ENCODE measurements around the gene CD28. TPM values are rescaled to one million over a fixed set of nuclear protein-coding genes. Genes with fewer than 3 reads are reported as not detected.
"Not testable (repeated sequence)": the region's sequence is repeated elsewhere in the genome, so short reads cannot be mapped to it uniquely, and the experiment has no call there.

The CD28 gene
- total RNA-seq, 2 donors from 2014 or later = 0.52 TPM; not detected in 1

- Histone ChIP-seq H3K4me3 (no peak overlapping the region), H3K27me3 (no peaks in the 10 kb centered on the region), H3K27ac (no peak overlapping the region), H3K4me1 (no peaks in the 10 kb centered on the region), H3K9me3 (no peaks in the 10 kb centered on the region), H3K36me3 (replicated peaks in 1 of 2; ENCODE audit: insufficient read depth in 1 of 2, low read depth in 2 of 2) (no peaks in the 10 kb centered on the region)
- WGBS, 2 donors = 83 to 85% methylated on average over 1 of the region's 1 CpG
- no peak for DNase-seq
- intact Hi-C loops (cut with DNase I) = no loop called here
- TF ChIP-seq CTCF (IDR thresholded peaks at IDR 0.05) (no peak), POLR2A (IDR thresholded peaks at IDR 0.05) (no peak)
- no peak for ATAC-seq
These were observed 69.2 kb downstream of the CD28 start for GRCh38 chr2:203775684-203776083.

GRCh38 chr2:203777030-203777429 lies 70.6 kb downstream of the CD28 start:
- H3K4me1 ChIP-seq = no peaks in the 10 kb centered on the region
- no peaks in the 10 kb centered on the region for H3K36me3 ChIP-seq (replicated peaks in 1 of 2; ENCODE audit: insufficient read depth in 1 of 2, low read depth in 2 of 2)
- H3K9me3 ChIP-seq = no peaks in the 10 kb centered on the region
- no peaks in the 10 kb centered on the region for H3K27me3 ChIP-seq
- no peak overlapping the region for H3K27ac ChIP-seq
- TF ChIP-seq CTCF (IDR thresholded peaks at IDR 0.05) (no peak), POLR2A (IDR thresholded peaks at IDR 0.05) (no peak)
- intact Hi-C loops (cut with DNase I) = no loop called here
- ATAC-seq = no peak
- no peak for DNase-seq
- no peak overlapping the region for H3K4me3 ChIP-seq
- 65 to 70% methylated on average over 5 of the region's 5 CpGs for WGBS, 2 donors

GRCh38 chr2:203779477-203780073 lies 73.1 kb downstream of the CD28 start:
- H3K27me3 ChIP-seq; H3K36me3 ChIP-seq (replicated peaks in 1 of 2; ENCODE audit: insufficient read depth in 1 of 2, low read depth in 2 of 2); H3K4me3 ChIP-seq; H3K9me3 ChIP-seq; H3K4me1 ChIP-seq; intact Hi-C loops (cut with DNase I); H3K27ac ChIP-seq; ATAC-seq; DNase-seq: not testable (repeated sequence)
- WGBS, 2 donors = 61 to 77% methylated on average over 4 of the region's 4 CpGs

- no peak for DNase-seq
- H3K36me3 ChIP-seq (replicated peaks in 1 of 2; ENCODE audit: insufficient read depth in 1 of 2, low read depth in 2 of 2) = no peaks in the 10 kb centered on the region
- no peak overlapping the region for H3K27ac ChIP-seq
- TF ChIP-seq CTCF (IDR thresholded peaks at IDR 0.05) = no peak
- no peak for TF ChIP-seq POLR2A (IDR thresholded peaks at IDR 0.05)
- intact Hi-C loops (cut with DNase I) = no loop called here
- ATAC-seq = no peak
- no peaks in the 10 kb centered on the region for H3K27me3 ChIP-seq
- no peak overlapping the region for H3K4me3 ChIP-seq
- no peaks in the 10 kb centered on the region for H3K4me1 ChIP-seq
- no peaks in the 10 kb centered on the region for H3K9me3 ChIP-seq
These were observed 73.8 kb downstream of the CD28 start for GRCh38 chr2:203780231-203780630.

GRCh38 chr2:203781151-203781550 lies 74.7 kb downstream of the CD28 start:
- DNase-seq = no peak
- no peaks in the 10 kb centered on the region for H3K36me3 ChIP-seq (replicated peaks in 1 of 2; ENCODE audit: insufficient read depth in 1 of 2, low read depth in 2 of 2)
- H3K27me3 ChIP-seq = no peaks in the 10 kb centered on the region
- H3K4me3 ChIP-seq = no peak overlapping the region
- WGBS, 2 donors = 68 to 72% methylated on average over 2 of the region's 2 CpGs
- intact Hi-C loops (cut with DNase I) = no loop called here
- no peaks in the 10 kb centered on the region for H3K4me1 ChIP-seq
- no peak for ATAC-seq
- TF ChIP-seq POLR2A (IDR thresholded peaks at IDR 0.05) (no peak), CTCF (IDR thresholded peaks at IDR 0.05) (no peak)
- no peak overlapping the region for H3K27ac ChIP-seq
- H3K9me3 ChIP-seq = no peaks in the 10 kb centered on the region
